ENCODE results near the gene PTGR2.
"Not testable (repeated sequence)": the region's sequence is repeated elsewhere in the genome, so short reads cannot be mapped to it uniquely, and the experiment has no call there.

PTGR2 gene

GRCh38 chr14:73834261-73834625 lies 17.4 kb upstream of the PTGR2 start:
- Mint-ChIP-seq H3K4me3 (no peak overlapping the region), H3K27ac (no peak overlapping the region), H3K36me3 (ENCODE audit: low read depth) (no peaks in the 10 kb centered on the region), H3K27me3 (ENCODE audit: low read depth, poor library complexity) (peaks cover 7% of the 10 kb centered on the region), H3K4me1 (peaks cover 26% of the 10 kb centered on the region), H3K9me3 (no peaks in the 10 kb centered on the region)
- DNase-seq: no peak
- TF ChIP-seq, protein P1, sequence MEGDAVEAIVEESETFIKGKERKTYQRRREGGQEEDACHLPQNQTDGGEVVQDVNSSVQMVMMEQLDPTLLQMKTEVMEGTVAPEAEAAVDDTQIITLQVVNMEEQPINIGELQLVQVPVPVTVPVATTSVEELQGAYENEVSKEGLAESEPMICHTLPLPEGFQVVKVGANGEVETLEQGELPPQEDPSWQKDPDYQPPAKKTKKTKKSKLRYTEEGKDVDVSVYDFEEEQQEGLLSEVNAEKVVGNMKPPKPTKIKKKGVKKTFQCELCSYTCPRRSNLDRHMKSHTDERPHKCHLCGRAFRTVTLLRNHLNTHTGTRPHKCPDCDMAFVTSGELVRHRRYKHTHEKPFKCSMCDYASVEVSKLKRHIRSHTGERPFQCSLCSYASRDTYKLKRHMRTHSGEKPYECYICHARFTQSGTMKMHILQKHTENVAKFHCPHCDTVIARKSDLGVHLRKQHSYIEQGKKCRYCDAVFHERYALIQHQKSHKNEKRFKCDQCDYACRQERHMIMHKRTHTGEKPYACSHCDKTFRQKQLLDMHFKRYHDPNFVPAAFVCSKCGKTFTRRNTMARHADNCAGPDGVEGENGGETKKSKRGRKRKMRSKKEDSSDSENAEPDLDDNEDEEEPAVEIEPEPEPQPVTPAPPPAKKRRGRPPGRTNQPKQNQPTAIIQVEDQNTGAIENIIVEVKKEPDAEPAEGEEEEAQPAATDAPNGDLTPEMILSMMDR (IDR thresholded peaks at IDR 0.05): no peak

GRCh38 chr14:73838293-73839034 lies 13.2 kb upstream of the PTGR2 start:
- DNase-seq; H3K9me3 Mint-ChIP-seq; H3K4me3 Mint-ChIP-seq; H3K27me3 Mint-ChIP-seq (ENCODE audit: low read depth, poor library complexity); H3K36me3 Mint-ChIP-seq (ENCODE audit: low read depth); H3K27ac Mint-ChIP-seq: not testable (repeated sequence)
- peaks cover 17% of the 10 kb centered on the region for H3K4me1 Mint-ChIP-seq

GRCh38 chr14:73842201-73842600 lies 9.4 kb upstream of the PTGR2 start:
- Mint-ChIP-seq H3K27me3 (ENCODE audit: low read depth, poor library complexity) (peaks cover 6% of the 10 kb centered on the region), H3K4me1 (peaks cover 4% of the 10 kb centered on the region), H3K4me3 (no peak overlapping the region), H3K36me3 (ENCODE audit: low read depth) (no peaks in the 10 kb centered on the region), H3K27ac (no peak overlapping the region), H3K9me3 (peaks cover 12% of the 10 kb centered on the region)
- TF ChIP-seq, protein P1 (IDR thresholded peaks at IDR 0.05): no peak
- no peak for DNase-seq

DNA sequence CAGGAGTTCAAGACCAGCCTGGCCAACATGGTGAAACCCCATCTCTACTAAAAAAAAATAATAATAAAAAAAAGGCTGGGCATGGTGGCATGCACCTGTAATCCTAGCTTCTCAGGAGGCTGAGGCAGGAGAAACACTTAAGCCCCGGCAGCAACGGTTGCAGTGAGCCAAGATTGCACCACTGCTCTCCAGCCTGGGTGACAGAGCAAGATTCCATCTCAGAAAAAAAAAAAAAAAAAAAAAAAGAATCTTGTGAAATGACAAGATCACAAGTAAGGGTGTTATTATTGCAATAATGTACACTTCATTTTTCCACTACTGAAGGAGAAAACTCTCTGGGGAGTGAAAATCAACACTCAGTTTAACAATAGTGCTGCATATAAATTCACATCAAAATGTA lies 8.8 kb upstream of the PTGR2 start:
- no peak overlapping the region for H3K27ac Mint-ChIP-seq
- H3K36me3 Mint-ChIP-seq (ENCODE audit: low read depth): no peaks in the 10 kb centered on the region
- no peak overlapping the region for H3K4me3 Mint-ChIP-seq
- peaks cover 6% of the 10 kb centered on the region for H3K27me3 Mint-ChIP-seq (ENCODE audit: low read depth, poor library complexity)
- DNase-seq: no peak
- H3K4me1 Mint-ChIP-seq: no peaks in the 10 kb centered on the region
- TF ChIP-seq, protein P1 (IDR thresholded peaks at IDR 0.05): no peak
- peaks cover 12% of the 10 kb centered on the region for H3K9me3 Mint-ChIP-seq

GRCh38 chr14:73843296-73843695 lies 8.3 kb upstream of the PTGR2 start:
- Mint-ChIP-seq H3K27me3 (ENCODE audit: low read depth, poor library complexity) (peaks cover 5% of the 10 kb centered on the region), H3K9me3 (peaks cover 12% of the 10 kb centered on the region), H3K36me3 (ENCODE audit: low read depth) (no peaks in the 10 kb centered on the region), H3K4me1 (no peaks in the 10 kb centered on the region), H3K27ac (no peak overlapping the region), H3K4me3 (no peak overlapping the region)
- TF ChIP-seq, protein P1 (IDR thresholded peaks at IDR 0.05): no peak
- DNase-seq: no peak

- H3K4me1 Mint-ChIP-seq: peaks cover 13% of the 10 kb centered on the region
- TF ChIP-seq, protein P1 (IDR thresholded peaks at IDR 0.05): no peak
- H3K4me3 Mint-ChIP-seq: no peak overlapping the region
- H3K27ac Mint-ChIP-seq: no peak overlapping the region
- H3K9me3 Mint-ChIP-seq: peaks cover 12% of the 10 kb centered on the region
- H3K36me3 Mint-ChIP-seq (ENCODE audit: low read depth): no peaks in the 10 kb centered on the region
- no peak for DNase-seq
- H3K27me3 Mint-ChIP-seq (ENCODE audit: low read depth, poor library complexity): peaks cover 3% of the 10 kb centered on the region
These were observed 4.7 kb upstream of the PTGR2 start for GRCh38 chr14:73846947-73847346.
